ENCODE data around the gene LPP. TPM values are rescaled to one million over a fixed set of nuclear protein-coding genes. Genes with fewer than 3 reads are reported as not detected.

The LPP gene
- total and polyA plus RNA-seq, 2 of the 13 experiments (the other 11 are each of a cell fraction or from before 2014, with no cell fraction given) = 19.2 to 29.9 TPM

- Histone ChIP-seq H3K4me1 (ENCODE audit: insufficient read depth, low read length) (peaks cover 10% of the 10 kb centered on the region), H4K20me1 (ENCODE audit: insufficient read depth, low read length) (no peaks in the 10 kb centered on the region), H3K27ac (ENCODE audit: extremely low read length, insufficient read depth, low read length) (no peak overlapping the region), H2AFZ (ENCODE audit: low read length) (no peak overlapping the region), H3K4me2 (ENCODE audit: low read depth, low read length) (no peak overlapping the region), H3K9ac (ENCODE audit: insufficient read depth, low read depth, low read length) (no peak overlapping the region), H3K9me3 (ENCODE audit: low read length) (no peaks in the 10 kb centered on the region), H3K79me2 (ENCODE audit: insufficient read depth, low read length) (peaks cover 4% of the 10 kb centered on the region), H3K27me3 (ENCODE audit: control insufficient read depth in 1 of 2, insufficient read depth in 2 of 2, low read length in 2 of 2) (no peaks in the 10 kb centered on the region), H3K36me3 (replicated peaks in 1 of 2; ENCODE audit: control insufficient read depth in 1 of 2, insufficient read depth in 2 of 2, low read length in 2 of 2) (no peaks in the 10 kb centered on the region; a peak in 1 of 5 replicates), H3K4me3 (replicated peaks in 1 of 3; ENCODE audit: insufficient read depth in 1 of 3, low read depth in 2 of 3, low read length in 3 of 3) (no peak overlapping the region)
- in situ Hi-C loops (cut with HindIII; ENCODE audit: extremely low pct_ligation_motif_present, low pct_unique_long_range_greater_than_20kb) (no loop called here), intact Hi-C loops (cut with micrococcal nuclease; ENCODE audit: unreplicated experiment) (no loop called here)
- BruUV-seq (replicated peaks) = no TSS peak
- TF ChIP-seq STAG1 (CRISPR knock-in tag; IDR thresholded peaks at IDR 0.05) = peak; percentile 13; the same call in 1 of the 2 replicates
- TF ChIP-seq, protein P1, sequence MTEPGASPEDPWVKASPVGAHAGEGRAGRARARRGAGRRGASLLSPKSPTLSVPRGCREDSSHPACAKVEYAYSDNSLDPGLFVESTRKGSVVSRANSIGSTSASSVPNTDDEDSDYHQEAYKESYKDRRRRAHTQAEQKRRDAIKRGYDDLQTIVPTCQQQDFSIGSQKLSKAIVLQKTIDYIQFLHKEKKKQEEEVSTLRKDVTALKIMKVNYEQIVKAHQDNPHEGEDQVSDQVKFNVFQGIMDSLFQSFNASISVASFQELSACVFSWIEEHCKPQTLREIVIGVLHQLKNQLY (CRISPR knock-in tag; IDR thresholded peaks at IDR 0.05) = no peak
- FAIRE-seq (no peak), DNase-seq (ENCODE audit: low spot score) (no peak), ATAC-seq (peak; percentile 35; the same call in 2 of the 3 replicates)
- CTCF ChIA-PET (ENCODE audit: low intra/inter-chr PET ratio, low total read pairs) = no interaction called here
- POLR2A ChIA-PET = interaction anchor here (0.5 kb wide), 1 partner anchor 17 kb away, joined by 3 read pairs; no protein-coding TSS in a partner anchor
- WGBS (ENCODE audit: low lambda C conversion rate) = 98% methylated on average over 15 of the region's 15 CpGs
Measured at GRCh38 chr3:188370081-188370830, 216.3 kb downstream of the LPP start.

GRCh38 chr3:188378786-188379185 lies 224.8 kb downstream of the LPP start:
- FAIRE-seq (no peak), DNase-seq (ENCODE audit: low spot score) (no peak), ATAC-seq (no peak)
- H3K9ac ChIP-seq (ENCODE audit: insufficient read depth, low read depth, low read length) = no peak overlapping the region
- no peaks in the 10 kb centered on the region for H3K27me3 ChIP-seq (ENCODE audit: control insufficient read depth in 1 of 2, insufficient read depth in 2 of 2, low read length in 2 of 2)
- intact Hi-C loops (cut with micrococcal nuclease; ENCODE audit: unreplicated experiment) (no loop called here), in situ Hi-C loops (cut with HindIII; ENCODE audit: extremely low pct_ligation_motif_present, low pct_unique_long_range_greater_than_20kb) (no loop called here)
- H2AFZ ChIP-seq (ENCODE audit: low read length) = no peak overlapping the region
- H3K79me2 ChIP-seq (ENCODE audit: insufficient read depth, low read length) = peaks cover 22% of the 10 kb centered on the region
- TF ChIP-seq, protein P2, sequence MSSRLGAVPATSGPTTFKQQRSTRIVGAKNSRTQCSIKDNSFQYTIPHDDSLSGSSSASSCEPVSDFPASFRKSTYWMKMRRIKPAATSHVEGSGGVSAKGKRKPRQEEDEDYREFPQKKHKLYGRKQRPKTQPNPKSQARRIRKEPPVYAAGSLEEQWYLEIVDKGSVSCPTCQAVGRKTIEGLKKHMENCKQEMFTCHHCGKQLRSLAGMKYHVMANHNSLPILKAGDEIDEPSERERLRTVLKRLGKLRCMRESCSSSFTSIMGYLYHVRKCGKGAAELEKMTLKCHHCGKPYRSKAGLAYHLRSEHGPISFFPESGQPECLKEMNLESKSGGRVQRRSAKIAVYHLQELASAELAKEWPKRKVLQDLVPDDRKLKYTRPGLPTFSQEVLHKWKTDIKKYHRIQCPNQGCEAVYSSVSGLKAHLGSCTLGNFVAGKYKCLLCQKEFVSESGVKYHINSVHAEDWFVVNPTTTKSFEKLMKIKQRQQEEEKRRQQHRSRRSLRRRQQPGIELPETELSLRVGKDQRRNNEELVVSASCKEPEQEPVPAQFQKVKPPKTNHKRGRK (CRISPR knock-in tag; IDR thresholded peaks at IDR 0.05) = no peak
- no peak for TF ChIP-seq NR1H2 (CRISPR knock-in tag; IDR thresholded peaks at IDR 0.05; ENCODE audit: borderline replicate concordance, low read depth)
- no peak for TF ChIP-seq ZNF773 (CRISPR knock-in tag; IDR thresholded peaks at IDR 0.05; ENCODE audit: borderline replicate concordance)
- no peaks in the 10 kb centered on the region for H3K36me3 ChIP-seq (replicated peaks in 1 of 2; ENCODE audit: control insufficient read depth in 1 of 2, insufficient read depth in 2 of 2, low read length in 2 of 2)
- H3K27ac ChIP-seq (ENCODE audit: extremely low read length, insufficient read depth, low read length) = no peak overlapping the region
- BruUV-seq (replicated peaks) = no TSS peak
- POLR2A ChIA-PET = no interaction called here
- H3K4me2 ChIP-seq (ENCODE audit: low read depth, low read length) = no peak overlapping the region
- CTCF ChIA-PET (ENCODE audit: low intra/inter-chr PET ratio, low total read pairs) = no interaction called here
- H3K4me3 ChIP-seq (replicated peaks in 1 of 3; ENCODE audit: insufficient read depth in 1 of 3, low read depth in 2 of 3, low read length in 3 of 3) = no peak overlapping the region
- H3K4me1 ChIP-seq (ENCODE audit: insufficient read depth, low read length) = peaks cover 32% of the 10 kb centered on the region
- no peaks in the 10 kb centered on the region for H3K9me3 ChIP-seq (ENCODE audit: low read length)
- H4K20me1 ChIP-seq (ENCODE audit: insufficient read depth, low read length) = no peaks in the 10 kb centered on the region
- 98% methylated on average over 4 of the region's 4 CpGs for WGBS (ENCODE audit: low lambda C conversion rate)
